Posterior vena cava (tissue), 2 donors: ENCODE measurements around the gene ABCA7. TPM values are rescaled to one million over a fixed set of nuclear protein-coding genes. Genes with fewer than 3 reads are reported as not detected.
"Not testable (repeated sequence)": the region's sequence is repeated elsewhere in the genome, so short reads cannot be mapped to it uniquely, and the experiment has no call there.

Experiments used
- DNase-seq: peaks from one replicate; pipeline ENCODE4 v3.0.0-alpha.2; 2020; ENCODE audit warnings: low spot score
- intact Hi-C, 2 donors: fragments of 100-400 bp; cut with DNase I; formaldehyde crosslinking; loops; one replicate each; pipeline versions ENCODE4 v1.14.1 to v1.14.2; 2022 to 2023
- total RNA-seq, 2 donors: library from RNA; stranded (reverse); fragmentation: NEBNext Ultra II Directional; extraction: Animal tissue kit (Norgen Biotek cat#: 25700); gene quantifications; one replicate each; pipeline ENCODE4 v1.2.1, GENCODE V29; 2021
- donor health status: DM: yes; HTN: yes; CAD: no.
- donor health status: DM: yes; HTN: yes; CAD: no.

ABCA7 gene
- total RNA-seq, 2 donors from 2014 or later, result 4.0 to 4.4 TPM

DNA sequence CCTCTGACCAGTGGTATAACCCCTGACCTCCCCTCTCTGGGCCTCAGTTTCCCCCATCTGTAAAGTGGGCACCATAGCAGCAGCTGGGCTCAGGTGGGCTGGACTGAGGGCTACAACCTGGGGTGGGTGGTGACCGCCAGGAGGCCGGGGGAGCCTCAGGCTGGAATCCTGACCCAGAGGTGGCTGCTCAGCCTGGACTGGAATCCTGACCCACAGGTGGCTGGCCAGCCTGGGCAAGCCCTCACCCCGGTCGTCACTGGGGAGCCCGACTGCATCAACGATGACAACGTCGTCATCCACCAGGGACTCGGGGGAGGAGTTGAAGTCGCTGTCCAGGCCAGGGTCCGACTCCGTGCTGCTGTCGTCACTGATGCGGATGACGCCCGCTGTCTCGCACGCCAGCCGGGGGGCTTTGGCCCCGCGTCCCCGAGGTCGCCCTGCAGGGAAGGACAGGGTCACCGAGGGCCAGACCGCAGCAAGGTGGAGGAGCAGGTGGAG is 74.1 kb downstream of the ABCA7 start:
- DNase-seq, result peak; percentile 85

GRCh38 chr19:1114728-1115127 is 74.8 kb downstream of the ABCA7 start:
- intact Hi-C loops, result loop anchor here (5.0 kb wide), 1 partner anchor 78 kb away; no protein-coding TSS in a partner anchor
- DNase-seq, result not testable (repeated sequence)

More for the DNA sequence above, 74.1 kb downstream of the ABCA7 start:
- intact Hi-C loops, result loop anchor here (5.0 kb wide), 1 partner anchor 78 kb away; no protein-coding TSS in a partner anchor

Other genes starting within 250 kb of the ABCA7 start
- gene PTBP1, start 242.7 kb upstream of the ABCA7 start, total RNA-seq, result 100 to 1,000 TPM; 151 to 168 TPM
- not detected for gene PLPPR3, start 218.2 kb upstream of the ABCA7 start, total RNA-seq
- under 1 TPM in 1 of 2 donors, not detected in 1; 0.29 TPM for gene AZU1, start 212.3 kb upstream of the ABCA7 start, total RNA-seq
- gene PRTN3, start 199.1 kb upstream of the ABCA7 start, total RNA-seq, result under 1 TPM in 1 of 2 donors, not detected in 1; 0.38 TPM
- 1 to 10 TPM in 1 of 2 donors, under 1 TPM in 1; 0.33 to 2.2 TPM for gene ELANE, start 187.8 kb upstream of the ABCA7 start, total RNA-seq
- 100 to 1,000 TPM; 122 to 297 TPM for gene CFD, start 180.4 kb upstream of the ABCA7 start, total RNA-seq
- gene MED16, start 146.9 kb upstream of the ABCA7 start, total RNA-seq, result 10 to 100 TPM; 29.4 to 33.6 TPM
- gene RNU6-9, start 146.6 kb upstream of the ABCA7 start, total RNA-seq, result not detected
- gene R3HDM4, start 126.9 kb upstream of the ABCA7 start, total RNA-seq, result 10 to 100 TPM; 36.2 to 41.5 TPM
- gene KISS1R, start 122.8 kb upstream of the ABCA7 start, total RNA-seq, result not detected
- gene ARID3A, start 114.1 kb upstream of the ABCA7 start, total RNA-seq, result 1 to 10 TPM; 6.3 to 10.0 TPM
- gene WDR18, start 55.8 kb upstream of the ABCA7 start, total RNA-seq, result 10 to 100 TPM; 13.4 to 17.2 TPM
- gene GRIN3B, start 39.7 kb upstream of the ABCA7 start, total RNA-seq, result under 1 TPM in 1 of 2 donors, not detected in 1; 0.05 TPM
- 10 to 100 TPM; 96.5 to 99.8 TPM for gene TMEM259, start 19.0 kb upstream of the ABCA7 start, total RNA-seq
- not detected for gene RNU6-2, start 18.6 kb upstream of the ABCA7 start, total RNA-seq
- 100 to 1,000 TPM in 1 of 2 donors, 10 to 100 TPM in 1; 94.7 to 136 TPM for gene CNN2, start 13.5 kb upstream of the ABCA7 start, total RNA-seq
- gene ARHGAP45, start 27.1 kb downstream of the ABCA7 start, total RNA-seq, result 10 to 100 TPM in 1 of 2 donors, 1 to 10 TPM in 1; 10.0 to 26.8 TPM
- 100 to 1,000 TPM in 1 of 2 donors, 10 to 100 TPM in 1; 89.9 to 105 TPM for gene POLR2E, start 55.3 kb downstream of the ABCA7 start, total RNA-seq
- gene GPX4, start 63.9 kb downstream of the ABCA7 start, total RNA-seq, result 100 to 1,000 TPM; 176 to 193 TPM
- 10 to 100 TPM; 63.5 to 71.0 TPM for gene SBNO2, start 134.2 kb downstream of the ABCA7 start, total RNA-seq
- 10 to 100 TPM; 32.5 to 35.9 TPM for gene STK11, start 165.7 kb downstream of the ABCA7 start, total RNA-seq
- 1 to 10 TPM; 1.5 to 2.7 TPM for gene CBARP, start 197.9 kb downstream of the ABCA7 start, total RNA-seq
- 100 to 1,000 TPM; 125 to 137 TPM for gene ATP5F1D, start 201.6 kb downstream of the ABCA7 start, total RNA-seq
- gene MIDN, start 208.5 kb downstream of the ABCA7 start, total RNA-seq, result 10 to 100 TPM; 76.5 to 86.3 TPM
- gene CIRBP, start 229.2 kb downstream of the ABCA7 start, total RNA-seq, result 100 to 1,000 TPM; 447 to 636 TPM
- gene FAM174C, start 235.4 kb downstream of the ABCA7 start, total RNA-seq, result 10 to 100 TPM; 25.2 to 27.2 TPM
- not detected for gene EFNA2, start 245.8 kb downstream of the ABCA7 start, total RNA-seq